Measurements from ENCODE around the gene NPAS3.

NPAS3 gene

GRCh38 chr14:33165144-33165925, 226.7 kb downstream of the NPAS3 start:
- in situ Hi-C loops (cut with MboI; ENCODE audit: low sequenced_read_pairs): no loop called here

GRCh38 chr14:33165926-33166289, 227.2 kb downstream of the NPAS3 start:
- in situ Hi-C loops (cut with MboI; ENCODE audit: low sequenced_read_pairs): no loop called here

DNA sequence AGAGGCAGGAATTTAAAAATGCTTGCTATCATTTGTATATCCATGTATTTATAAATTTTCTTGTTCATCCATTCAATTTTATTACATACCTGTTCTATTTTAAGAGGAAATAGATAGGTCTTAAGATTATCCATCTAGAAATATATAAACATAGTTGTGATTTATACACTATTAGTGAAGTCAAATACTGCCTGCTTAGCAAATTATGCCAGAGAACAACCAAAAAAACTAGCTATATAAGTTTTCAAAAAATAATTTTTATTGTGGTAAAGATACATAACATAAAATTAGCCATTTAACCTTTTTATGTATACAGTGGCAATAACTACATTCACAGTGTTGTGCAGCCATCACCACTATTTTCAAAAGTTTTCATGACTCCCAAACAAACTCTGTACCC, 237.3 kb downstream of the NPAS3 start:
- in situ Hi-C loops (cut with MboI; ENCODE audit: low sequenced_read_pairs): no loop called here

DNA sequence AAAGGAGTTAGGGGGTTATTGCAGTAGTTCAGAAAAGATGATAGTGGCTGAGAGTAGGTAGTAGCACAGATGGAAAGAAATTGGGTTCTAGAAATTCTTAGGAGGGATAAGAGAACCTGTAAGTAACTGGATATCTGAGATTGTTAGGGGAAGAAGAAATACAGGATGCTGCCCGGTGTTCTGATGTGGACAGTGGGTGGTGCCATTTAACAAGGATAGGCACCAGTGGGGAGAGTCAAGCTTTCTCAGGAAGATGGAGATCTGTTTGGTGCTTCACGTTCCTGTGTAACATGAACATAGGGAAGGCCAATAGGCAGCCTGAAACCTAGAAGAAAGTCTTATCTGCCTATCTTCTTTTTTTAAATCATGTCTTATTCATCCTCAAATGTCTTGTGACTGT, 245.9 kb downstream of the NPAS3 start:
- in situ Hi-C loops (cut with MboI; ENCODE audit: low sequenced_read_pairs): no loop called here

DNA sequence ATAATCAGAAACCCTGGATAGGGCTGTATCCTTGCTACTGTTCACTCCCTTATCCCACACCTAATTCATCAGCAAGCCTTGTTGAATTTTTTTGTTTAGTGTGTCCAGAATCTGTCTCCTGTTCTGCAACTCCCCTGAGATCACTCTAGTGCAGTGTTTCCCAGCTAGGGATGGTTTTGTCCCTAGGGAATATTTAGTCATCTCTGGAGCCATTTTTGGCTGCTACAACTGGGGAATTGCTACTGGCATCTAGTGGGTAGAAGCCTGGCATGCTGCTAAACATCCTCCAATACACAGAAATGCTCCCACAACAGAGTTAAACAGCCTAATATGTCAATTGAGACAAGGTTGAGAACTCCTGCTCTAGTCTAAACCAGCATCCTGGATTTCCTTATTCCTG, 248.0 kb downstream of the NPAS3 start:
- in situ Hi-C loops (cut with MboI; ENCODE audit: low sequenced_read_pairs): no loop called here

DNA sequence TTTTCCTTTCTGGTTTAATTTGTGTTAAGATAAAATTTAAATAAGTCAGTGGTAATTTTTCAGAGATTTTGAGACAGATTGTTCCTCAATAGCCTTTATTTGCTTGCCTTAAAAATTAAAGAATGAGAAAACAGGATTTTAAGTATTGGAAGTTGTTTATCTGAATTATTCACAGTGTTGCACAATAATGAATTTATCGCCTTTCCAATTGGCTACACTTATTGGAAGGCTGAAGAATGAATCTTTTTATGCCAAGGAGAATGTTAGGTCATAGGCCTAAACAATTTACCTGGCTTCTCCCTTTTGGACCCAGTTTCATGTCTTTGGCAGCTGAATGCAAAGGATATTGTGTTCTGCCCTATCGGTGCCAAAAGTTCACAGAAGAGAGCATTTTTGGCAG, 250.2 kb downstream of the NPAS3 start:
- in situ Hi-C loops (cut with MboI; ENCODE audit: low sequenced_read_pairs): no loop called here

DNA sequence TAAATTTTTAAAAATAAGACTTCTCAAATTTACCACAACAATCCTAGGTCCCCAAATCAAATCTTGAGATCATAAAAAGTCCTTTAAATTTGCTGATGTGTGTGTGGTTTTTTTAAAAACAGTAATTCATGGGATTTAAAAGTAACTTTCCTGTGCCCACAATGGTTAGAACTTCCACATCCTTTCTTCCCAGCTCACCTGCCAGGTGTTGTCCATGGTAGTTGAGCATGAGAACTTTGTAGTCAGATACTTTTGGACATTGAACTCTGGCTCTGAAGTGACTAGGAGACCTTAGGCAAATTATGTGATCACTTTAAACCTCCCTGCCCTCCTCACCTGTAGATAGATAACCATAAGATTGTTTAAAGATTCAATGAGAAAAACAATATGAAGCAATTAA, 253.2 kb downstream of the NPAS3 start:
- in situ Hi-C loops (cut with MboI; ENCODE audit: low sequenced_read_pairs): no loop called here

GRCh38 chr14:33194551-33194950, 255.9 kb downstream of the NPAS3 start:
- in situ Hi-C loops (cut with MboI; ENCODE audit: low sequenced_read_pairs): no loop called here

GRCh38 chr14:33198684-33199083, 260.0 kb downstream of the NPAS3 start:
- in situ Hi-C loops (cut with MboI; ENCODE audit: low sequenced_read_pairs): no loop called here

- in situ Hi-C loops (cut with MboI; ENCODE audit: low sequenced_read_pairs): no loop called here
Measured at GRCh38 chr14:33201116-33201515, 262.4 kb downstream of the NPAS3 start.

GRCh38 chr14:33206981-33207380, 268.3 kb downstream of the NPAS3 start:
- in situ Hi-C loops (cut with MboI; ENCODE audit: low sequenced_read_pairs): no loop called here

GRCh38 chr14:33207467-33208017, 268.9 kb downstream of the NPAS3 start:
- in situ Hi-C loops (cut with MboI; ENCODE audit: low sequenced_read_pairs): no loop called here

GRCh38 chr14:33210311-33210710, 271.6 kb downstream of the NPAS3 start:
- in situ Hi-C loops (cut with MboI; ENCODE audit: low sequenced_read_pairs): no loop called here

DNA sequence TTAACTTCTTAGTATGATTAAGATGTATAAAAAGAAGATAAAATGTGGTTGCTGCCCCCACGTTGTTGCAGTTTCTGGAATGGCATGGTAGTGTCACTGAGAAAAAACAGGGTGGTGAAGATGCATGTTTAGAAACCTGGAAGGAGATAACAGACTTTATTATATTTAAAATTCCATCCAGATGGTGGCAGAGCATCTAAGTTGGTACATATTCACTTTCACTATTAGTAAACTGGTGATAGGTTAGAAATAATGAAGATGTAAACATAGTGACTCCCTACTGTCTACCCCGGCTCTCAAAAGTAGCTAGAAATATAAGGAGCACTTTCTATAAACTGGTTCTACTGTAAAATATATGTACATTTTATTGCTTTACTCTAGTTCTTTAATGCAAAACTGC, 279.3 kb downstream of the NPAS3 start:
- in situ Hi-C loops (cut with MboI; ENCODE audit: low sequenced_read_pairs): no loop called here

DNA sequence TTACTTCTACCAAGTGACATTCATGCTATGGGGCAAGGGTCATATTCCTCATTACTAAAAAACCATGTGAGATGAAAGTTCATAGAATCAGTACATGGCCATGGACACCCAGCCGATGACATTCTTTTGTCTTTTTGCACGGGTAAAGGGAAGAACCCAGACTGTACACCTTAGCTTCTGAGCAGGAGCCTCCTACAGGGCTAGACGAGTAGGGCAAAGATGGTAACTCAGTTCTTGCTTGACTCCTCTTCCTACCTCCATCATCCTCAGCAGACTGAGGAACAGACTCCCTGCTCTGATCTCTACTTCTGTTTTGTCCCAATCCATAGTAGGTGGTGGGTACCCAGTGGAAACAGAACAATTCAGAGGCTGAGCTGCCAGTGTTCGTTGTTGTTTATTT, 281.3 kb downstream of the NPAS3 start:
- in situ Hi-C loops (cut with MboI; ENCODE audit: low sequenced_read_pairs): no loop called here

- in situ Hi-C loops (cut with MboI; ENCODE audit: low sequenced_read_pairs): no loop called here
Measured at GRCh38 chr14:33229269-33229929, 290.7 kb downstream of the NPAS3 start.

GRCh38 chr14:33230021-33230420, 291.3 kb downstream of the NPAS3 start:
- in situ Hi-C loops (cut with MboI; ENCODE audit: low sequenced_read_pairs): no loop called here

- in situ Hi-C loops (cut with MboI; ENCODE audit: low sequenced_read_pairs): no loop called here
Measured at GRCh38 chr14:33232031-33232430, 293.4 kb downstream of the NPAS3 start.

GRCh38 chr14:33237115-33237740, 298.5 kb downstream of the NPAS3 start:
- in situ Hi-C loops (cut with MboI; ENCODE audit: low sequenced_read_pairs): no loop called here

DNA sequence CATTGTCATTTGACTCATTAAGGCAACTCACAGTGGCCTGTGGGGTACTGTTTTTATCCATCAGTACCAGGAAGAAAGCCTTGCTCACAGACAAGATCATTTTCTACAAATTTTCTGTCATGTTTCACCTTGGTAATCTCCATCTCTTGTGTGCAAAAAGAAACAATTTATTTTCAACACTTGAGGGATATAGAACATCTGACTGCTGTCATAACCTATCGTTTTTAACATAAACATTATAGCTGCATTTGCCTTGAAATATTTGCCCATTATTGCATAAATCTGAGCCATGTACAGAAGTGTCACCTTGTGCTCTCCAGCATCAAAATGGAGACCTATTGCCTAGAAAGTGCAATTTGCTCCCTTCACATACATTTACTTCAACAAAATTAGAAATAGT, 300.8 kb downstream of the NPAS3 start:
- in situ Hi-C loops (cut with MboI; ENCODE audit: low sequenced_read_pairs): no loop called here

GRCh38 chr14:33240466-33240865, 301.8 kb downstream of the NPAS3 start:
- in situ Hi-C loops (cut with MboI; ENCODE audit: low sequenced_read_pairs): no loop called here

GRCh38 chr14:33241331-33241730, 302.7 kb downstream of the NPAS3 start:
- in situ Hi-C loops (cut with MboI; ENCODE audit: low sequenced_read_pairs): no loop called here

Data from hTERT RPE-1 (cell line).